ENCODE results near the gene WDR18.

WDR18 gene

GRCh38 chr19:995051-995827 is 11.1 kb downstream of the WDR18 start:
- DNase-seq (ENCODE audit: low spot score): no peak
- TF ChIP-seq CTCF (IDR thresholded peaks at IDR 0.05; ENCODE audit: extremely low read depth, missing control alignments): no peak

- TF ChIP-seq CTCF (IDR thresholded peaks at IDR 0.05; ENCODE audit: extremely low read depth, missing control alignments): no peak
- no peak for DNase-seq (ENCODE audit: low spot score)
These were observed 12.1 kb downstream of the WDR18 start for GRCh38 chr19:996051-996838.

- no peak for TF ChIP-seq CTCF (IDR thresholded peaks at IDR 0.05; ENCODE audit: extremely low read depth, missing control alignments)
- no peak for DNase-seq (ENCODE audit: low spot score)
These were observed 13.9 kb downstream of the WDR18 start for GRCh38 chr19:998064-998463.

GRCh38 chr19:999379-999719 is 15.2 kb downstream of the WDR18 start:
- DNase-seq (ENCODE audit: low spot score): no peak
- TF ChIP-seq CTCF (IDR thresholded peaks at IDR 0.05; ENCODE audit: extremely low read depth, missing control alignments): no peak

- peak; percentile 89 for DNase-seq (ENCODE audit: low spot score)
- TF ChIP-seq CTCF (IDR thresholded peaks at IDR 0.05; ENCODE audit: extremely low read depth, missing control alignments): peak; percentile 32
These were observed 15.9 kb downstream of the WDR18 start, which contains the start of gene GRIN3B for GRCh38 chr19:1000095-1000494. Gene GRIN3B (plus strand): TSS chr19:1000419. CDS start chr19:1000438, 19 bp downstream.

GRCh38 chr19:1000591-1001537 is 16.7 kb downstream of the WDR18 start:
- TF ChIP-seq CTCF (IDR thresholded peaks at IDR 0.05; ENCODE audit: extremely low read depth, missing control alignments): no peak
- DNase-seq (ENCODE audit: low spot score): no peak

All from GM20000 (cell line).